HG03139 (cell line): ENCODE results near the gene PTPRR.

Source experiments
- ATAC-seq: cut with Tn5 transposase; IDR thresholded peaks from one replicate; pipeline ENCODE4 v1.9.1; 2021; ENCODE audit not compliant: unreplicated experiment

The PTPRR gene

DNA sequence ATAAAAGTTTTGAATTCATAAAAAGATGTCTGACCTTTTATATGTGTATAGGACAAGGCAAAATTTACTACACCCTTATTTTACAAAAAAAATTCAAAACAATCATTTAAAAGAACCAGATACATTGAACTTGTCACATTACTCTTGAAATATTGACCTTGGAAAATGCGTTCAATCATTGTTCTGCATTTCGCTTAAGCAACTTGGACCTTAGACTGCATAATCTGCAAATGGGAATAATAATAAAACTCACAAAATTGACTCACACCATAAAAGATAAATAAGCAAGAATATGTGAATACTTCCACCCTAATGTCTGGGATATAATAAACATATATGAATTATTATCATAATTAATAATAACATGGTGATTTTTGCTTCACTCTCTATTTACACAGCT lies 213.9 kb downstream of the PTPRR start:
- no peak for ATAC-seq

GRCh38 chr12:70698345-70698744 lies 222.2 kb downstream of the PTPRR start:
- no peak for ATAC-seq

DNA sequence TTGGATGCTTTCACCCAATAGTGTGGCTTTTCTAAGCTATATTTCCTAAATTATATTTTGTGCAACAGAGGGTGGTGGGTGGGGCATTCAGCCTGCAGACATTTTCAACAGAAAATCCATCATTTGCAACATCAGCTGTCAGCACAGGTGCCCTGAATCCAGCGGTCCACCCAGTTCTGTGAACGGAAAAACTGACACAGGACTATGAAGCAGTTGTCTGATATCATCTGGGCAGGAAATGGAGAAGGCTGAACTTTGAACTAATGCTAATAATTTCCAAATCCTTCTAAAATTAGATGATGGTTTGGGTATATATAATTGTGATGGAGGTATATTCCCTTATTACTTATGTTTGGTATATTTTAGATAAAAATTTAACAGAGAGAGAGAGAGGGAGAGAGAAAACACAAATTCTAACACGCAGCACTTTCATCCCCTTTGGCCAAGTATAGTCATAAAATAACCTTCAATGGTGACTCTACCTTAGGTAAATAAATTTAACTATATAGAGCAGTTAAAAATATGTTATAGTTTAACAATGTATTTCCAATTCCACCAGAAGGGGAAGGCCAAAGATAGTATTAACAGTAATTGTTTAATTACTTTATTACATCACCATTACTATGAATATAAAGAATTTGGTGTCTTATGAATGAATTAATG lies 225.0 kb downstream of the PTPRR start:
- ATAC-seq, result no peak

DNA sequence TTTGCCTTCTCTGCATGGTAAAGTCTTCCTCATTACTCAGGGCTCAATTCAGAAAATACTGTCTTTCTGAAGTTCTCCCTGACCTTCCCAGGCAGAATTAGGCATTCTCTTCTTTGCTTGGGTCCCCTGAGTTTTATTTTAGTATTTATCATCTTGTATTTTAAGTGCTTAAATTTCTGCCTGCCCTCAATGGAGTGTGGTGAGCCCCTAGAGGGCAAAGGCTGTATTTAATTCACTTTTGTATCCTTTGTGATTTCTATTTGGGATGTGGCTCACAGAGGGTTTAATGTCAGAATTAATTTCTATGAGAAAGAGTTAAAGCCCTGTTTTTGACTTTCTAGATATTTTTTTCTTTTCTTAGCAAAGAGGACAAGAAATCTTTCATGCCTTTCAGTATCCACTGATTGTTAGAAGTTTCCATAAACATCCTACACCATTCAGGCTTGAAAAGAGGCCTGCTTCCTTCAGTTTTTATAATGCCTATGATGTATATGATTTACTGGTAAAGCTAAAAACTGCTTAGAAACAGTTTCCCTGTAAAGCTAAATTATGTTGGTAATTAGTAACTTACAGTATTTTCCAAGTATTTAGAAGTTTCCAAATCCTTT lies 227.8 kb downstream of the PTPRR start:
- no peak for ATAC-seq

GRCh38 chr12:70691018-70691672 lies 229.4 kb downstream of the PTPRR start:
- no peak for ATAC-seq

DNA sequence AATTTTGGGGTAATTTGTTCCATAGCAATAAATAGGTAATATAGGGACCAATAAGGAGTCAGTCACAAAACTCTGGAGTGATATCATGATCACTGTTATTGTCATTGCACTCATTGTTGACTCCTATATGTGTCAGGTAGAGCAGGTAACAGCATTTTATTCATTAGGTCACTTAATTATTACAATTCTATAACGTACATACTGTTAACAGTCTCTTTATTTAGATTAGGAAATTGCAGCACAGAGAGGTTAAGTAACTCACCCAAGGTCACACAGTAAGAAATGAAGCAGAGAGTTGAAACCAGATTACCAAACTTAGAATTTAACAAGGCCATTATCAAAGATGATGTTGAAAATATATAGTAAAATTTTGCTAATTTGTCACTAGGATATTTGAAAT lies 233.6 kb downstream of the PTPRR start:
- ATAC-seq, result no peak

- no peak for ATAC-seq
Observed at GRCh38 chr12:70686299-70686698, 234.2 kb downstream of the PTPRR start.

DNA sequence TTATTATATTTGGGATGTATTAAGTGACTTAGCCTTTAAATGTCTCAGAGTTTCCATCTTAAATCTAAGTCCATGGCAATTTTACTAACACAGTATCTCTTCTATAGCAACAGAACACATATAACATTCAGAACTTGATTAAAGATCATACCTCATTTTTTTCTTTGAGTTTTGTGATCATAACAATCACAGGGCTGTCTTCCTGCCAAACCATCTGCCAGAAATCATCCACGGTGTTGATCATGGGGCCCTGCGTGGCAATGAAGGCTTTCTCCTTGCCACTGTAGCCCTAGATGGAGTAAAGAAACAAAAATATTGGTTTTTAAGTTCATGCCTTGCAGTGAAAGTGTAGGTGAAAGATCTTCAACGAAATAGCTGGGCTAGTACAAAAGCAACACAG lies 236.6 kb downstream of the PTPRR start:
- ATAC-seq, result no peak

DNA sequence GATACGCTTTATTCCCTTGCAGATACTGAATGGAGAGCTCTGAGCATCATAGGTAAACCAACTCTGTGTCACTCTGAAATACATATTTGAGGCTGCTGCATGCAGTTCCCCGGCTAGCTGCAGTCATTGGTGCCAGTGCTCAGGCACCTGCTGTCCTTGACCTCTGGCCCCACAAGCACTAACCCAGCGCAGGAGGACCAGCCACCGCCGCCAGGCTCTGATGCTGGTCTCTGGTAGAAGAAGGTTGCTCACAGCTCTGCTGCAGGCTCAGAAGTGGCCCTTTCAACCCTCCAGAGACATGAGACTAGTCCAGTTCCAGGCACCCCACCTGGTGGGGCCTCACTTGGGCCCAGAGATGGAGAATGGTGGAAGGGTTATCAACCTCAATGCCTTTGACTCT lies 248.8 kb downstream of the PTPRR start:
- ATAC-seq, result no peak

DNA sequence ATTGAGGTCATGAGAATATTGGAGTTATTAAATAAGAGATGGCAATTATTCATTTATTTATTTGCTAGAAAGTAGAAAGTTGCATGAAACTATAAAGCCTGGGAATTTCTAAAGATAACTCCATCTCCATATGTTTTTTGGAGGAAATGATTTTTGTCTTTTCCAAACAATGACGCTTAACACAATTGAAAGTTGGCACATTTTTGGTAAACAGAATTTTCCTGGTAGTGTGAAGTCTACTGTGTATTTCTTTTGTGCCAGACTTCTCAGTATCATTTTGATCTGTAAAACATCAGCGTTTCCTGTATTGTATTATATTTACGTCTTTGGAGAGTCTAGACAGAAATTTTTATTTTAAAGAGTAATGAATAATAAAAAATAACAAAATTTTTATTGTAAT lies 249.6 kb downstream of the PTPRR start:
- no peak for ATAC-seq

- ATAC-seq, result no peak
Observed at GRCh38 chr12:70667253-70667652, 253.3 kb downstream of the PTPRR start.

- no peak for ATAC-seq
Observed at GRCh38 chr12:70666364-70666763, 254.2 kb downstream of the PTPRR start.

DNA sequence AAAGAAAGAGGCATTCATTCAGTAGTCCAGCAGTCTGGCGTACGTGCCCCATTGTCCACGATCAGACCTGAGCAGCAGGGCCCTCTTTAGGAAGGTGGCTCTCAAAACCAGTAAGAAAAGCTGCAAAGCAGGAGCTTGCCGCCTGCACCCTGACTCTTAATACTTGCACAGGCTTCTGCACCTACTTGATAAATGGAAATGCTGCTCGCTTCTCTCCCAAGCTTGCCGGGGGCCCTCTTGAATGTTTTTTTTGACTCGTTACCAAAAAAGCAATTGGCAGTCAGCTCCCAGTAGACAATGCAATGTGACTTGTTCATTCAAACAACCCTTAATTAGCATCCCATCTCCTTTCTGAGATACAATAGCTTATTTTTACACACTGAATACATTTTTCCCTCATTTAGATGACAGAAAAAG lies 256.1 kb downstream of the PTPRR start:
- no peak for ATAC-seq

GRCh38 chr12:70663838-70664237 lies 256.7 kb downstream of the PTPRR start:
- no peak for ATAC-seq

DNA sequence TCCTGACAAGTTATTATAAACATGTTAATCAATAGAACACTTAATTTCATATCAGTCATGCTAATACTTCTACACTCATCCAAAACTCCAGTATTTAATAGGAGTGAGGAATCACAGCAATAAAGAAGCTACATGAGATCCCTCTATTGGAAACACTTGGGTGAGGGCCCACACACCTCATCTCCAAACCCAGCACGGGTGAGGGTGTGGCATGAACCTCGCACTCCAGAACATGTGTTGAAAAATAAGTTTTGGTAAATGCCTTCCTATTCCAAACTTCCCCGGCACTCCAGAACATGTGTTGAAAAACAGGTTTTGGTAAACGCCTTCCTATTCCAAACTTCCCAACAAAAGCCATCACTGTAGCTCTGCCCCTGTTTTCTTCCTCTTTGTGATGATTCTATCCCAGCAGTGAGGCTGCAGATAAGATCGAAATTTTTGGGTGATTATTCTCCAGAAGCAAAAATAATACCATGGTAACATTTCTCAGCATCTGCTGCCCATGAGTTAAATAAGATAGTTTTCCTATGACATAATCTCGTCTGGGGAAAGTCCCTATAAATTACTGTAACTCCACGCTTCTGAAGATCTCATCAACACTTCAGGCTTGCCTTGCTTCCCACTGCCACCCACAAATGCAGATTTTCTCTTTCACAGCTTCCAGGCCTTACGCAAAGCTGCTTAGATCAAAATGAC lies 258.9 kb downstream of the PTPRR start:
- ATAC-seq, result no peak

DNA sequence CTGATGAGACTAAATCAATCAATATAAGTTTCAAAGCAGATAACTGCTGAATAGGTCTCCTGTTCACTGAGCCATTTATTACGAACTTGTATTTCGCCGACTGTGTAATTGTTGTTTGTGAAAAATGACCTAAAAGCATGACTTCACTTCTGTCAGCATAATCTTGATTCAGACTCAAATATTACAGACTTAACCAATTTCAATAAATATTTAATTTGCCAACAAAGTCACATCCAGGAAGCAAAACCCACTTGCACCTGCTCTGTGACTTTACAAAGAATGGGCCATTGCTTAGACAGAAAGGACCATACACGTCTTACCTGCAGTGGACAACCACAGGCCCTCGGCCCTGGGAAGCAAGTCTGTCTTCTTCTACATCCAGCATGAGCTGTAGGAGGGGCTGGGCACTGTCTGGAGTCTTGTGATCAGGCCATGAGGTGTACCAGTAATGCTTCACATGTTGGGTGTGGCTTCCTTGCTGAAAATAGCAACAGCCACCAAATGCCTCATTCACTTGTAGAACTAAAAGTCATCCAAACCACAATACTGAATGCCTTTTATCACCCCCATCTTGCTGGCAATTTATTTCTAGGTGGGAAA lies 259.8 kb downstream of the PTPRR start:
- ATAC-seq, result no peak

DNA sequence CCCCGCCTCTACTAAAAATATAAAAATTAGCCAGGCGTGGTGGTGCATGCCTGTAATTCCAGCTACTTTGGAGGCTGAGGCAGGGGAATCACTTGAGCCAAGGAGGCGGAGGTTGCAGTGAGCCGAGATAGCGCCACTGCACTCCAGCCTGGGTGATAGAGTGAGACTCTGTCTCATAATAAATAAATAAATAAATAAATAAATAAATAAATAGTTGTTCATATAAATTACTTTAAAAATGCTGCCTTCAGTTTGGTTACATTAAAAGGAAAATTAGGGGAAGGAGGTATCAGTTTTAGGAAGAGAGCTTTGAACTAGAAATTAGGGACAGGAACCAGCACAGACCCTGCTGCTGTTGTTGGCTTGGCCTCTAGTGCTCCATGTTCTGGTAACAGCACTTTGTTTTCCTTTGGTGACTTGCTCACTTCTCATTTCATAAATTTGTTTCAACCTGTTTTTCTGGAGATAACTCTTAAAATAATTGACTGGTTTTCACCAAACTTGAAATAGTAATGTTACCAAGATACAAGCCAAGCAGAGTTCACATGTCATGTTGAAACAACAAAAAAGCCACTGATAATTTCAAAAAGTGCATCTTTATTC lies 260.4 kb downstream of the PTPRR start:
- ATAC-seq, result no peak

GRCh38 chr12:70659077-70659606 lies 261.4 kb downstream of the PTPRR start:
- no peak for ATAC-seq

DNA sequence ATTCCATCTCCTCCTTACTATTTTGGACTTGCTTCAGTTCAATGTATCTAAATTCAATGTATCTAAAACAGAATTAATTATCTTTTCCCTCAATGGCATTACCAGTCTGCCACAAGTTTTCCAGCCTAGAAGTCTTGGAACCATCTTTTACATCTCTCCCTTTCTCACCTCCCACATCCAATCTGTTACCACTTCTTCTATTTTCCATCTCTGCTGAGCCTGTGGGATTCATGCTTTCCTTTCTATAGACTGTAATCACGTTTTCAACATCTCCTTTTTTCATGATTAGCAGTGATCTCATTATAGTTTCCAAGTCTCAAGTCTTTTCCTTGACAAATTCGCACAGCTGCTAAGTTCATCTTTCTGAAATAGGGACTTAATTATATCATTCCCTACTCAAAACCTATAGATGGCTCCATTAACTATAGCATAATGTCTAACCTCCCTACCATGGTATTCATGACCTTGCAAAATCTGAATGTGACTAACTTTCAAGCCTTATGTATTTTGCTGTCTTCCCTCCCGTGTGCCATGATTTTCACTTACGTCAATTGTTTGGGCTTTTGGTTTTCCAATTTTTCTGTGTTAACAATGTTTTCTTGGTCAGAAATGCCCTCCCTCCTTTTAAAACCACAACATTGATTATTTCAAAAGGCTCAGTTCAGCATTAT lies 262.8 kb downstream of the PTPRR start:
- ATAC-seq, result no peak

- no peak for ATAC-seq
Observed at GRCh38 chr12:70652451-70652850, 268.1 kb downstream of the PTPRR start.
